CD4-positive, alpha-beta T cell treated with Interleukin-4 for 1 hour (primary cell): ENCODE results near the gene GUCD1.
"Not testable (repeated sequence)": the region's sequence is repeated elsewhere in the genome, so short reads cannot be mapped to it uniquely, and the experiment has no call there.

Experiments
- DNase-seq, 2 donors: peaks; one replicate each; pipeline ENCODE4 v3.0.0-alpha.2; 2020 to 2022

Gene GUCD1

GRCh38 chr22:24554313-24555164 is at the start of gene GUCD1:
GUCD1 (minus strand) TSS chr22:24555138; CDS start chr22:24554991, 147 bp downstream.
- peak in 1 of 2 donors; percentile 25 for DNase-seq

- DNase-seq = peak in 1 of 2 donors; percentile 15
Observed at GRCh38 chr22:24603770-24604629, 49.1 kb upstream of the GUCD1 start.

GRCh38 chr22:24602847-24603769 is 48.2 kb upstream of the GUCD1 start, which contains the start of gene GGT1:
GGT1 (plus strand) TSS chr22:24603193; CDS start chr22:24611082, 7,889 bp downstream.
- not testable (repeated sequence) for DNase-seq

GRCh38 chr22:24602105-24602749 is 47.3 kb upstream of the GUCD1 start:
- DNase-seq = not testable (repeated sequence)

GRCh38 chr22:24601217-24602104 is 46.5 kb upstream of the GUCD1 start:
- peak in 1 of 2 donors; percentile 50 for DNase-seq

- not testable (repeated sequence) for DNase-seq
Observed at GRCh38 chr22:24599958-24600715, 45.2 kb upstream of the GUCD1 start.

GRCh38 chr22:24599514-24599913 is 44.6 kb upstream of the GUCD1 start:
- DNase-seq = no peak

GRCh38 chr22:24597076-24597475 is 42.1 kb upstream of the GUCD1 start:
- DNase-seq = not testable (repeated sequence)

GRCh38 chr22:24595863-24596262 is 40.9 kb upstream of the GUCD1 start:
- no peak for DNase-seq

GRCh38 chr22:24595228-24595627 is 40.3 kb upstream of the GUCD1 start:
- DNase-seq = no peak

GRCh38 chr22:24594569-24595120 is 39.7 kb upstream of the GUCD1 start:
- DNase-seq = no peak

- no peak for DNase-seq
Observed at GRCh38 chr22:24593836-24594568, 39.1 kb upstream of the GUCD1 start.

- not testable (repeated sequence) for DNase-seq
Observed at GRCh38 chr22:24593559-24593835, 38.6 kb upstream of the GUCD1 start.

- DNase-seq = peak; percentile 12 to 33
Observed at GRCh38 chr22:24592851-24593558, 38.1 kb upstream of the GUCD1 start, which contains the start of gene LRRC75B. LRRC75B (minus strand) TSS chr22:24593073; CDS start chr22:24593039, 34 bp downstream.

GRCh38 chr22:24592058-24592850 is 37.3 kb upstream of the GUCD1 start:
- DNase-seq = no peak

- DNase-seq = no peak
Observed at GRCh38 chr22:24591286-24591830, 36.4 kb upstream of the GUCD1 start.

- DNase-seq = no peak
Observed at GRCh38 chr22:24590596-24591173, 35.7 kb upstream of the GUCD1 start.
